Activated CD4-positive, alpha-beta T cell treated with anti-CD3 and anti-CD28 coated beads, Interleukin-2, amount 50 U/mL, for 48 hours (primary cell): ENCODE results near the gene WDFY2.
"Not testable (repeated sequence)": the region's sequence is repeated elsewhere in the genome, so short reads cannot be mapped to it uniquely, and the experiment has no call there.

Experiments
- DNase-seq, 2 experiments: peaks; one replicate each; pipeline ENCODE4 v3.0.0-alpha.2; 2020

Gene WDFY2

GRCh38 chr13:51635137-51635878 lies 51.0 kb downstream of the WDFY2 start:
- DNase-seq: no peak

- no peak for DNase-seq
These were observed 52.2 kb downstream of the WDFY2 start for GRCh38 chr13:51636349-51636890.

GRCh38 chr13:51637852-51638215 lies 53.6 kb downstream of the WDFY2 start:
- no peak for DNase-seq

GRCh38 chr13:51638216-51638871 lies 54.1 kb downstream of the WDFY2 start:
- DNase-seq: no peak

- DNase-seq: no peak
These were observed 54.9 kb downstream of the WDFY2 start for GRCh38 chr13:51639171-51639570.

GRCh38 chr13:51640696-51641095 lies 56.4 kb downstream of the WDFY2 start:
- not testable (repeated sequence) for DNase-seq

- DNase-seq: no peak
These were observed 59.0 kb downstream of the WDFY2 start for GRCh38 chr13:51643105-51643881.

- DNase-seq: no peak
These were observed 59.6 kb downstream of the WDFY2 start for GRCh38 chr13:51643882-51644281.

GRCh38 chr13:51644654-51645053 lies 60.4 kb downstream of the WDFY2 start:
- no peak for DNase-seq

- no peak for DNase-seq
These were observed 60.9 kb downstream of the WDFY2 start for GRCh38 chr13:51645154-51645650.

- DNase-seq: no peak
These were observed 61.8 kb downstream of the WDFY2 start for GRCh38 chr13:51645761-51646670.

GRCh38 chr13:51647067-51647466 lies 62.8 kb downstream of the WDFY2 start:
- DNase-seq: no peak

GRCh38 chr13:51652193-51652592 lies 67.9 kb downstream of the WDFY2 start:
- DNase-seq: not testable (repeated sequence)

- no peak for DNase-seq
These were observed 75.2 kb downstream of the WDFY2 start for GRCh38 chr13:51659276-51660127.

- DNase-seq: no peak
These were observed 76.6 kb downstream of the WDFY2 start for GRCh38 chr13:51660813-51661212.

GRCh38 chr13:51663973-51664957 lies 80.0 kb downstream of the WDFY2 start:
- no peak for DNase-seq

GRCh38 chr13:51665456-51665855 lies 81.2 kb downstream of the WDFY2 start:
- DNase-seq: no peak

GRCh38 chr13:51666374-51666773 lies 82.1 kb downstream of the WDFY2 start:
- DNase-seq: no peak

GRCh38 chr13:51666839-51667238 lies 82.6 kb downstream of the WDFY2 start:
- DNase-seq: no peak
